ENCODE data around the gene POC5.

The POC5 gene

DNA sequence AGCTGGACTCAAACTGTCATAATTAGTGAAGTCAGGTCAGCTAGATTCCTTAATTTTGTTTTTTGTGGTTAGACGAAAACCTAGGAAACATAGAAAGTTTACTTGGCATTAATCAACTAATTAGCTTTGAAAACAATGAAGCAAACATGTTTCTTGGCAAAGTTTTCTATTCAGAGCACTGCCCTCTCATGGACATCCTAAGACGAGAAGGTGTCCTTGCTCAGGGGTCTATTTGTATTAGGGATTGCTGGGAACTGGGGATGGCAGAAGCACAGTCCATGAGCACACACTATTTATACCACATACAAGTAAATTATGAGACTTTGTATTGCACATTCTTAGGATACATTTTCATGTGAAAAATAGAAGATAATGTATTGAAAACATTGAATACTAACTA, 49.7 kb downstream of the POC5 start:
- DNase-seq (ENCODE audit: extremely low spot score) = no peak
- CTCF ChIA-PET = no interaction called here
- POLR2A ChIA-PET = no interaction called here

DNA sequence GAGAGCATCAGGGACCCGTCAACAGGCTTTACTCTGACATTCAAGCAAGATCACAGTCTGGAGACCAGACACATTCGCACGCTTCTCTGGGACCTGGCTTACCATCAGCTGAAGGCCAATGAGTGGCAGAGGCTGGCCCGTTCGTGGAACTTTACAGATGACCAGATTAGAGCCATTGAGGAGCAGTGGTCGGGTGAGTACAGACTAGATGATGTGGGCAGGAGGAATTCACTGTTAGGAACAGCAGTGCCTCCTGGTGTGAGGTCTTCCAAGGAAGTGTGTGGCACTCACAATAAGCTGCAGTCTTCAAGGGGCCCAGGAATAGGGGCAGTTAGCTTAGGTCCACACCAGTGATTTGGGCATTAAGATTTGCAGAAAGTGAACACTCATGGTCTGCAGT, 50.4 kb downstream of the POC5 start:
- ChIA-PET CTCF (no interaction called here), POLR2A (no interaction called here)
- DNase-seq (ENCODE audit: extremely low spot score) = no peak
- TF ChIP-seq LEF1 (IDR thresholded peaks at IDR 0.05; ENCODE audit: borderline replicate concordance) = no peak
- TF ChIP-seq FOXK2 (IDR thresholded peaks at IDR 0.05) = no peak
- no peak for TF ChIP-seq BHLHE40 (IDR thresholded peaks at IDR 0.05; ENCODE audit: borderline replicate concordance)
- no peak for TF ChIP-seq ARNT (IDR thresholded peaks at IDR 0.05)
- TF ChIP-seq HDGF (IDR thresholded peaks at IDR 0.05; ENCODE audit: borderline replicate concordance) = no peak
- no peak for TF ChIP-seq CTBP1 (IDR thresholded peaks at IDR 0.05; ENCODE audit: borderline replicate concordance)
- no peak for TF ChIP-seq FOXA1 (IDR thresholded peaks at IDR 0.05)
- no peak for TF ChIP-seq L3MBTL2 (conservative IDR thresholded peaks at IDR 0.05)
- TF ChIP-seq FOXM1 (IDR thresholded peaks at IDR 0.05; ENCODE audit: borderline replicate concordance) = no peak
- no peak for TF ChIP-seq ZNF384 (IDR thresholded peaks at IDR 0.05)
- no peak for TF ChIP-seq SUZ12 (IDR thresholded peaks at IDR 0.05)
- no peak for TF ChIP-seq SP1 (IDR thresholded peaks at IDR 0.05)
- TF ChIP-seq TARDBP (IDR thresholded peaks at IDR 0.05) = no peak
- no peak for TF ChIP-seq NFRKB (IDR thresholded peaks at IDR 0.05)
- TF ChIP-seq ELF4 (IDR thresholded peaks at IDR 0.05) = no peak
- TF ChIP-seq, protein P1, sequence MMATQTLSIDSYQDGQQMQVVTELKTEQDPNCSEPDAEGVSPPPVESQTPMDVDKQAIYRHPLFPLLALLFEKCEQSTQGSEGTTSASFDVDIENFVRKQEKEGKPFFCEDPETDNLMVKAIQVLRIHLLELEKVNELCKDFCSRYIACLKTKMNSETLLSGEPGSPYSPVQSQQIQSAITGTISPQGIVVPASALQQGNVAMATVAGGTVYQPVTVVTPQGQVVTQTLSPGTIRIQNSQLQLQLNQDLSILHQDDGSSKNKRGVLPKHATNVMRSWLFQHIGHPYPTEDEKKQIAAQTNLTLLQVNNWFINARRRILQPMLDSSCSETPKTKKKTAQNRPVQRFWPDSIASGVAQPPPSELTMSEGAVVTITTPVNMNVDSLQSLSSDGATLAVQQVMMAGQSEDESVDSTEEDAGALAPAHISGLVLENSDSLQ (IDR thresholded peaks at IDR 0.05) = no peak

More for the DNA sequence above, 49.7 kb downstream of the POC5 start:
- no peak for TF ChIP-seq ARNT (IDR thresholded peaks at IDR 0.05)
- no peak for TF ChIP-seq HDGF (IDR thresholded peaks at IDR 0.05; ENCODE audit: borderline replicate concordance)
- no peak for TF ChIP-seq LEF1 (IDR thresholded peaks at IDR 0.05; ENCODE audit: borderline replicate concordance)
- no peak for TF ChIP-seq CTBP1 (IDR thresholded peaks at IDR 0.05; ENCODE audit: borderline replicate concordance)
- TF ChIP-seq ZNF384 (IDR thresholded peaks at IDR 0.05) = no peak
- no peak for TF ChIP-seq ELF4 (IDR thresholded peaks at IDR 0.05)
- no peak for TF ChIP-seq SP1 (IDR thresholded peaks at IDR 0.05)
- no peak for TF ChIP-seq NFRKB (IDR thresholded peaks at IDR 0.05)
- TF ChIP-seq TARDBP (IDR thresholded peaks at IDR 0.05) = no peak
- TF ChIP-seq, protein P1 (IDR thresholded peaks at IDR 0.05) = no peak
- TF ChIP-seq FOXA1 (IDR thresholded peaks at IDR 0.05) = no peak
- TF ChIP-seq FOXM1 (IDR thresholded peaks at IDR 0.05; ENCODE audit: borderline replicate concordance) = no peak
- TF ChIP-seq L3MBTL2 (conservative IDR thresholded peaks at IDR 0.05) = no peak

DNA sequence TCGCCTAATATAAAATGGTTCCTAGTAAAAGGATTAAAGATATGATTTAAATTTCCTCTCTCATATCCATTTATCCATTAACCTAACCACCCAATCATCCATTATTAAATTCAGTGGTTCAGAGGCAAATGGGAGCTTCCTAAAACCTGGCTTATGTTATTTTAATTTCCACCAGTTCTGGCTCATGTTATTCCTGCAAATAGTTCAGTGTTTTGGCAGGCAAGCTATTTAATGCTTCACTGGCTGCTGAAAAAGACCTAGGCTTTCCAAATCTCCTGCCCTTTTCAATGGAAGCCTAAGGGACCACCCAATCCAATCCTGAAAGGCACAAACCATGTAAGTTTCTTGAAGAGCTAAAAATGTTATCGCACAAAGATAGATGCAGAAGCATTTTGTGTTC, 52.3 kb downstream of the POC5 start:
- ChIA-PET POLR2A (no interaction called here), CTCF (no interaction called here)
- TF ChIP-seq FOXK2 (IDR thresholded peaks at IDR 0.05) (no peak), FOXM1 (IDR thresholded peaks at IDR 0.05; ENCODE audit: borderline replicate concordance) (no peak), FOXA1 (IDR thresholded peaks at IDR 0.05) (no peak), LEF1 (IDR thresholded peaks at IDR 0.05; ENCODE audit: borderline replicate concordance) (no peak), HDGF (IDR thresholded peaks at IDR 0.05; ENCODE audit: borderline replicate concordance) (no peak), ARNT (IDR thresholded peaks at IDR 0.05) (no peak), SUZ12 (IDR thresholded peaks at IDR 0.05) (no peak), ELF4 (IDR thresholded peaks at IDR 0.05) (no peak), ZNF384 (IDR thresholded peaks at IDR 0.05) (no peak), L3MBTL2 (conservative IDR thresholded peaks at IDR 0.05) (no peak), SP1 (IDR thresholded peaks at IDR 0.05) (no peak), TARDBP (IDR thresholded peaks at IDR 0.05) (no peak), BHLHE40 (IDR thresholded peaks at IDR 0.05; ENCODE audit: borderline replicate concordance) (no peak)
- TF ChIP-seq, protein P1 (IDR thresholded peaks at IDR 0.05) = no peak
- DNase-seq (ENCODE audit: extremely low spot score) = no peak

DNA sequence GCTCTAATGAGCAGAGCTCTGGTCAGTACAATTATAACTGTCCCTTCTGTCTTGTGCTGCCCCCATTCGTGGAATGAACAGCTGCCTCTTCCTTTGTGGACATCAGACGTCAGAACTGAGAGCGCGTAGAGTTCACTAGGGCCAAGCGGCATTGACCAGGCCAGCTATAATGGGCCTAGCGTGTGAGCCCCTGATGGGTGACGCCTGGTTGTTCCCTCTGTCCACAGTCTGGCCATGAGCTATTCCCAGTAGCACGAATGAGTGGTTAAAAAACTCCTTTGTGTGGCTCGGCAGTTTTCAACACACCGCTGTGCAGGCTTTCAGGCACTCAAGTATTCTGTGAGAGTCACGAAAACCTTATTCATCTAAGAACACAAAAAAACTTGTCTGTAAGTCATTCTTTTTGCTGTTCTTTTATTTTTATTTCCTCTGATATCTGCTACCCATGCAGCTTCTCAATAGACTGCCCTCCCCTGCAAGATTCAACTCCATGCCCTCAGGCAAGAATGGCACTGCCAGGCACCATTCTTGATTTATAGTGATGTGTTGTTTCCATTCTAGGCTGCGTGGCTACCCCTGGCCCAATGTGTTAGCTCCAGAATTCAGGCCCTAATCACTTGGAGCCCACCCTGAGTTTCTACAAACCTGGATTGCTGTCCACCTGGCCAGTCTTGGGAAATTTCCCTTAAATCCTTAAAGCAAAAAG, 53.5 kb downstream of the POC5 start:
- DNase-seq (ENCODE audit: extremely low spot score) = no peak
- ChIA-PET POLR2A (no interaction called here), CTCF (no interaction called here)
- TF ChIP-seq HDGF (IDR thresholded peaks at IDR 0.05; ENCODE audit: borderline replicate concordance) (no peak), SUZ12 (IDR thresholded peaks at IDR 0.05) (no peak), TARDBP (IDR thresholded peaks at IDR 0.05) (no peak), FOXK2 (IDR thresholded peaks at IDR 0.05) (no peak), FOXM1 (IDR thresholded peaks at IDR 0.05; ENCODE audit: borderline replicate concordance) (no peak), ARNT (IDR thresholded peaks at IDR 0.05) (no peak), L3MBTL2 (conservative IDR thresholded peaks at IDR 0.05) (no peak), BHLHE40 (IDR thresholded peaks at IDR 0.05; ENCODE audit: borderline replicate concordance) (no peak), LEF1 (IDR thresholded peaks at IDR 0.05; ENCODE audit: borderline replicate concordance) (no peak), FOXA1 (IDR thresholded peaks at IDR 0.05) (no peak), ELF4 (IDR thresholded peaks at IDR 0.05) (no peak), SP1 (IDR thresholded peaks at IDR 0.05) (no peak), NFRKB (IDR thresholded peaks at IDR 0.05) (no peak), CTBP1 (IDR thresholded peaks at IDR 0.05; ENCODE audit: borderline replicate concordance) (no peak)
- TF ChIP-seq, protein P1 (IDR thresholded peaks at IDR 0.05) = no peak

DNA sequence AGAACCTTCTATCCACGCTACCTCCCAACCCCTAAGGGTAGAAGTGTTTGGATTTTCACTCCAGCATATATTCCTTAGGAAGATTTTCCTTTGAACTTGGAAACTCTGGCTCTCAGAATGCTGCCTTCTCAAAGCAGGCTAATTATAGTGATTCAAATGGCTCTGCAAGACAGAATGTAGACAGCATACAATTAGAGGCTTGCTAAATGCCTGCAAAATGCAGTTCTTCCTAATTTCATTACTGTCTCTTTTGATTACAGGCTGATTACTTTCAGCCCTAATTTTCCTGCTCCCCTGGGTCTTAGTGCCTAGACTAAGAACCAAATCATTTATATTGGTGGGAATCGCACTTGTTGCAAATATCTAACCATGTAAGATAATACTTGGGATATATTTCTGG, 55.2 kb downstream of the POC5 start:
- ChIA-PET CTCF (no interaction called here), POLR2A (no interaction called here)
- TF ChIP-seq ARNT (IDR thresholded peaks at IDR 0.05) (no peak), TARDBP (IDR thresholded peaks at IDR 0.05) (no peak), LEF1 (IDR thresholded peaks at IDR 0.05; ENCODE audit: borderline replicate concordance) (no peak), NFRKB (IDR thresholded peaks at IDR 0.05) (no peak)
- DNase-seq (ENCODE audit: extremely low spot score) = no peak

Data from HEK293T (cell line).